ENCODE data around the gene SYNDIG1.

SYNDIG1 gene

DNA sequence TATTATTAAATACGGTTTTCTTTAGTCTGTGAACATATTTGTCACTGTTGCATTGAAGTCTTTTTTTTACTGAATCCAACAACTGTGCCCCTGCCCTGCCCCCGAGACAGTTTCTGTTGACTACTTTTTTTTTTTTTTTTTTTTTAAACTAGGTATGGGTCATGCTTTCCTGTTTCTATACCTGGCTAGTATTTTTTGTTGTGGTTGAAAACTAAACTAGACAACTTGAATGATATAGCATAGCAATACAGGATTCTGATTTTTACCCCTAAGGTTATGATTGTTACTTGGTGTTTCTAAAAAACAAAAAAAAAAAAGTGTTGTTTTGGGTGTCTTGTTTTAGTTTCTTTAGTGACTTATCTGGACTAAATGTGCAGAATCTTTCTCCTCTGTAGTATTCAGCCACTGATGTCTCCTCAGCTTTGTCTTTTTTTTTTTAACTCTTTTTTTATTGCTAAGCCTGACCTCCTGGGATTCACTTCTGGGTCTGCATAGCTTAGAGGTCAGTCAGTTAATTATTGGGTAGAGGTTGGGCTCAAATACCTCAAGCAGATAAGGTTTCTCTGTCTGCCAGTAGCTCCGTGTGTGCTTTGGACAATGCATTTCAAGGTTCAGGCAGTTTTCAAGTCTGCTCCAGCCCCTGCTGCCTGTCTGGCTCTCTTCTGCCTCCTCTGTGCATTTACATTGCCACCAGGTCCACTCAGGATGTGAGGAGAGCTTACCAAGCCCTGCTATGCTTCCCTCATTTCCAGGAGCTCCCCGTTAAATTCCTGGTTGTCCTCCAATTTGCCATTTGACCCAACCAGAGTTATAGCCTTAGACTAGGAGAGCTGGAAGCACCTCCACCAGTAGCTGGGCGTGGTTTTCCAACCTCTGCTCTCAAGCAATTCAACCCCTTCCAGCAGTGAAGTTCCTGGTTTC is 91.4 kb downstream of the SYNDIG1 start:
- no peak for DNase-seq (ENCODE audit: low read depth in 2 of 3, low spot score in 1 of 3)

DNA sequence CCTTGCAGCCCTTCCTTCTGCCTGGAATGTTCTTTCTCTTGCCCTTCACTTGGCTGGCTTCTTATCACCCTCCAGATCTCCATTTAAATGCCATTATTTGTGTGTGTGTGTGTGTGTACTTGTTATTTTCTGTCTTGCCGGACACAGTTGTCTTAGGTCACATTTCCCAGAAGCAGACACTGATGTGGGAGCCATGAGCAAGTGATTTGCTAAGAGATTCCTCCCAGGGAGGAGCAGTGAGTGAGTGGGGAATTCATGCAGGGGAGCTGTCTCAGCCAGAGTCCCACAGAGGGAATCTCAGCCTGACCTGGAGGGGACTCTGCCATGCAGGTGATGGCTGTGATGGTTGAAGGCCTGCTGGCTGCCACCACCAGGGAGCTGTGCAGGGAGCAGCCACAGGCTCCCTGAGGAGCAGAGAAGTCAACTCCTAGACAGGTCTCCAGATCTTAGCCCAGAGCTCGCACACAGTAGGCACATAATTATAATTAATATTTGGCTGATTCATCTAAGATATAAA is 96.5 kb downstream of the SYNDIG1 start:
- no peak for DNase-seq (ENCODE audit: low read depth in 2 of 3, low spot score in 1 of 3)

DNA sequence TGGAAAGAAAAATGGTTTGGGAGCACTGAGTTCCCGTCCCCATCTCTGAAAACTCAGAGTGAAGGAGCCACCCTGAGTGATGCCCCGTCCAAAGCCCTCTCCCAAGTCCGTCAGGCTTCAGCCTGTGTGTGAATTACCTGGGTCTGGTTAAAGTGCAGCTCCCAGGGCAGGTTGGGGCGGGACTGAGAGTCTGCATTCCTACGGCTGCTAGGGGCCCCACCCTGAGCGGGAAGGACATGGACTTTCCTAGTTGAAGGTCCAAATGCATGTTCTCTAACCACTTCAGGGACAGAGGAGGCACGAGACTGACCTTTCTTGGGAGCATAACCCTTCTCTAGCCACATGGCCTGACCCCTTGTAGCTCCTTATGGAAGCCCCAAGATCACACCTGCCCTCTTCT is 97.2 kb downstream of the SYNDIG1 start:
- no peak for DNase-seq (ENCODE audit: low read depth in 2 of 3, low spot score in 1 of 3)

DNA sequence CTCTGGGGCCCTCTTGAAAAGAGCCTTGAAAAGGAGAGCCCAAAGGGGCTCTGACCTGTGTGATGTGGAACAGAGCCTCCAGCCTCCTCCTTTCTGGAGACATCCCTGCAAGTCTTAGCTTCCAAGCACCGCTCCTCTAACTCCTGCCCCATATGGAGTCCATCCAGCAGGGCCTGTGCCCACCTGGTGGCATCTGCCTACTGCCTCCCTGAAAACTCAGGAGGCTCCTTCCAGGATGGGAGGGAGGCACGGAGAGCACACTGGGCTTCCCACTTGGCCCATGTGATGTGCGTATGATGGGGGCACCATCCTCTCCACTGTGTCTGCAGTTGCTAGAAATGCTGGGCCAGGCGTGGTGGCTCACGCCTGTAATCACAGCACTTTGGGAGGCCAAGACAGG is 98.1 kb downstream of the SYNDIG1 start:
- no peak for DNase-seq (ENCODE audit: low read depth in 2 of 3, low spot score in 1 of 3)

DNA sequence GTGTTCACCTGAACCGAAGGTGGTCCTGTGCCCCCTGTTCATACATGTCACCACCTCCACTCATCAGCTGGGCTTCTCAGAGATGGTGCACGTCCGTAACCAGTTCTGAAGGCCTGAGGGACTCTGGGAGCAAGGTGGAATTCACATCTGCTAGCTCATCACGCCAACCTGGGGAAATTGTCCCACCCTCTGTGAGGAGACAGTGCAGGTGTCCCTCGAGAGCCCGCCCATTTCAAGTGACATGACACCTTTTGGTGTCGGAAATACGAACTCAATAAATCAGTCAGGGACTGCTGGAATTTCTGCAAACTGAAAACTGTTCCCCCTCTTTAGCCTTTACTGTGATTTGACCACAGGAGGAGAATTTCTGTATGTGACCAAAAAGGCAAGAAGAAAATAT is 99.4 kb downstream of the SYNDIG1 start:
- DNase-seq (ENCODE audit: low read depth in 2 of 3, low spot score in 1 of 3), result no peak

DNA sequence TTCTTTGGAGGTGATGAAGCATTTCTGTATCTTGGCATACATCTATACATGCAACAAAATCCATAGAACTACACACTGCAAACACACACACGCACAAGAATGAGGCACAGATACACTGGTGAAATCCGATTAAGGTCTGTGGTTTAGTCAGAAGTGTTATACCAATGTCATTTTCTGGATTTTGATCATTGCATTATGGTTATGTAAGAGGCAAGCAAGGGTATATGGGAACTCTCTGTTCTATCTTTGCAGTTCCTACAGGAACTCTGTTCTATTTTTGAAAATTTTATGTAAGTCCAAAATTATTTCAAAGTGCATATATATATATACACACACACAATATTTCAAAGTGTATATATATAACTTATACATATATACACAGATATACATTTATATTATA is 101.7 kb downstream of the SYNDIG1 start:
- no peak for DNase-seq (ENCODE audit: low read depth in 2 of 3, low spot score in 1 of 3)

DNA sequence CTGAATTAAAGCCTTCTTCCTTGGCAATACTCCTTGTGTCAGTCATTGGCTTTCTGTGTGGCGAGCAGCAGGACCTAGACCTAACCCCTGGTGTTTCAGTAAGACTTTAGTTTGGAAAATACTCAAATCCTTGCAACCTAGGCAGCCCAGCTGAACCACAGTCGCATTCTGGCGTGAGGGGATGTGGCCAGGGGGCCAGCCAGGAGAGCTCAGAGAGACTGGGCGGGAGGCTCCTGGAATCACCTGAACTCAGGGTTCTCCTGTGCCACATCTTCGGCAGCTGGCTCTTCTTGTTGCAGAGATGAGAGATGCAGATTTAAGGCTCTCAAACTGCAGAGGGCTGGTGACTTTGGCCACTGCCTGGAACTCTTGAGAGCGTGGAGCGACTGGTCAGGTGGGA is 102.7 kb downstream of the SYNDIG1 start:
- DNase-seq (ENCODE audit: low read depth in 2 of 3, low spot score in 1 of 3), result no peak

DNA sequence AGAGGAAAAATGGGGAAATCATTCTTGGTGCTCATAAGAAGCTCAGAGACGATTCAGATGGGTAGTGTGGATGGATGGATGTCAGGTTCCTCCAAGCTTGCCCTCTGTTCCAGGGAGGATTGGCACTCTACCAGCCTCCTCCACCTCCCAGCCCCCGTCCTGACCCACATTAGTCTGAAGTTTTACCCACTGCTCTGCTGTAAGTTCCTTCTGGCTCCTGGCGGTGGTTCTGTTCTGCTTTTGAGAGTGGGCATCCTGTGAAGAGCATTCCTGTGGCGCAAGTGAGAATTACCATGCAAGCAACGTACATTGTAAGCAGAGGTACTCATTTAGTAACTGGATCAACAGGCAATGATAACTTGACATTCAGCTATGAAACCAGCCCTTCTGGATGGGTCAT is 103.4 kb downstream of the SYNDIG1 start:
- no peak for DNase-seq (ENCODE audit: low read depth in 2 of 3, low spot score in 1 of 3)

DNA sequence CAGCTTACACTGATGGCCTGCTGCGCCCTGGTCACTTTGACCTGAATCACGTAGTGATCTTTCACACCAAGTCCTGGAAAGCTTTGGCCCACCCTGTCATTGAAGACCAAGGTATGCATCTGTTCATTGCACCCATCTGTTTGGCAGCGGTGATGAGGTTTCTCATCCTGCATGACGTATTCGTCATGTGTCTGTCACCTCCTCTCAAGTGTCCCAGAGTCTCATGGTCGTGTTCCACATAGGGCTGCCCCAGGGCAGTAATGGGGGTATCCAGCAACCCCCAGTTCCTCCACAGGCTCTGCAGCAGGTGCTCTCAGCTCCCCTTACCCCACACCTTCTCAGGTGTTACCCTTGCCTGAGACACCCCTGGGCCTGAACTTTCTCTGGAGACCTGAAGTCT is 104.1 kb downstream of the SYNDIG1 start:
- no peak for DNase-seq (ENCODE audit: low read depth in 2 of 3, low spot score in 1 of 3)

DNA sequence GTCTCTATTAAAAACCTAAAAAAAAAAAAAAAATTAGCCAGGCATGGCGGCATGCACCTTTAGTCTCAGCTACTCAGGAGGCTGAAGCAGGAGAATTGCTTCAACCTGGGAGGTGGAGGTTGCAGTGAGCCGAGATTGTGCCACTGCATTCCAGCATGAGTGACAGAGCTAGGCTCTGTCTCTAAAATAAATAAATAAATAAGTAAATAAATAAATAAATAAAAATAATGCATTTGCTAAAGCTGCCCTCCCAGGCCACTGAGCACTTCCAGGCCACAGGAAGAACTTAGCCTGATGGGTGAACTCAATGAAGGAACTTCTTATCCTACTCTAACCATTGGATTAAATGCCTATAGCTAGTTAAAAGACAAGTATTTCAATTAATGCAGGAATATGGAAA is 104.9 kb downstream of the SYNDIG1 start:
- no peak for DNase-seq (ENCODE audit: low read depth in 2 of 3, low spot score in 1 of 3)

DNA sequence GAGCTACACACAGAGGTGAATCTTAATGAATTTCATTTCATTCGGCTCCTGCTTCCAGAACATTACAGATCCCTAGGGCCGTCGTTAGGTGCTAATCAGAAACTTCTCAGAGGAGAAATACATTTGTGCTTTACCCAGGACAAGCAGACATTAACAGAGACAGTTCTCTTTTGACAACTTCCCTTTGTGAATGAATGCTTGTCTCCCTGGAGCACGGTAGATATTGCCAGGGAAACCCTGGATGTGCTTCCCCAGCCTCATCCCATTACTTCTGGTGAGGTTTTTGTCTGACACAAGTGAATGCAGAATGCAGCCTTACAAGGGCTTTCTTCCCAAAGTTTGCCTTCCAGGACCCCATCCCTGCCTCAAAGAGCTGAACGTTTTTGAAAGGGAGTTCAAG is 105.4 kb downstream of the SYNDIG1 start:
- no peak for DNase-seq (ENCODE audit: low read depth in 2 of 3, low spot score in 1 of 3)

DNA sequence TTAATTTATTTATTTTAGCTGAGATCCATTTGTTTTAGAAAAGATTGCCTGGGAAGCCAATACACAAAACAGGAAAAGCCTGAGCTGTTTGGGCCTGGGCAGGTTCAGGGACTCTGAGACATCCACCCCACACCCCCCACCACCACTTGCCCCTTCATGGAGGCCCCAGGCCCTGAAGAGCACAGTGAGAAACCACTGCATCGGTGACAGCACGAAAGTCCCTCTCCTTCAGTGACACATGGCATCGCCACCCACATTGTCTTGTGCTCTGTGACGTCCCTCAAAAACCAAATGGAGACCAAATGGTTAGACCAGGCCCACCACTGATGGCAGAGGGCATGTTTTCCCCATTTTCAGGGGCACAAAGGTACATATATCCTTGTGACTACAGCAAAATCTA is 106.4 kb downstream of the SYNDIG1 start:
- DNase-seq (ENCODE audit: low read depth in 2 of 3, low spot score in 1 of 3), result no peak

DNA sequence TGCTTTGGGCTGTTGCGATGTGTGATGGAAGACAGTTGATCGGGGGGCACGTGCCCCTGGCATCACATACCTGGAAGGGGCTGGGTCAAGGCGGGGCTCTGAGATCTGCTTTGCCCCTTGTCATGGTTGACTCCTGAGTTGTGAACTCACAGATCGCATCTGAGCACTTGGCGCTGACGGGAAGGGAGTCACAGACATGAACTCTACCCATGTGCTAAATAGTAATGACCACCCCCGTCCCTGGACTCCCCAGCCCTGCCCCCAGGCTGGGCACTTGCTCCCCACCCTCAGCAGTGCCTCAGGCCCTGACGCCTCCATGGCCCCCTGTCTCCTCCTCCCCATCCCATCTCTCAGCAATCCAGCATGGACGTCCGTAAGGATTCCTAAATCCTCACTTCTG is 107.0 kb downstream of the SYNDIG1 start:
- no peak for DNase-seq (ENCODE audit: low read depth in 2 of 3, low spot score in 1 of 3)

DNA sequence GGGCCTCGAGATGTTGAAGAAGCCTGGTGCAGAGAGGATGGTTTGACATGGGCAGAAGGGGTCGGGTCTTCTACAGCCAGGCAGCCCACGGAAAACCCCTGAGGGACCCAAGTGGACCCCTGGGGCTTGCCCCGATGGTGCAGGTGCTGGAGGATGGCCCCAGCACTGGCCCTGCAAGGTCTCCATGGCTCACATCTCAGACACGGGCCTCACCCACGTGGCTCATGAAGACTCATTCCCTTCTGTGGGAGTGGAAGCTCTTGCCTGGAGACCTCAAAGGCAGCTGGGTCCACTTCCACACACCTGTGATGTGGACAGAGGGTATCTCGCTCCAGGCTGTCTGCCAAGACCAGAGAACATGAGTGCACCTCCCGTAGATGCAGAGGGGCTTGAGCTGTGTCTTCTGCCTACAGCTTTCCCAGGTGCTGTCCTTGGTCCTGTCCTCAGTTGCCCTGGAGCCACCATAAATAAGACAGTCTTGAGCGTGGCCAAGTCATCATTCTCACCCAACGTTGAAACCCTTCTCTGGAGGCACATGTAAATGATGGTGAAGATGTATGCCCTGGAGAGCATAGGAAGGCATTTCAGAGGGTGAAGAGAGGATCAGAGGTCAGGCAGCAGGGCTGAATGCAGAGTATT is 108.0 kb downstream of the SYNDIG1 start:
- DNase-seq (ENCODE audit: low read depth in 2 of 3, low spot score in 1 of 3), result no peak

DNA sequence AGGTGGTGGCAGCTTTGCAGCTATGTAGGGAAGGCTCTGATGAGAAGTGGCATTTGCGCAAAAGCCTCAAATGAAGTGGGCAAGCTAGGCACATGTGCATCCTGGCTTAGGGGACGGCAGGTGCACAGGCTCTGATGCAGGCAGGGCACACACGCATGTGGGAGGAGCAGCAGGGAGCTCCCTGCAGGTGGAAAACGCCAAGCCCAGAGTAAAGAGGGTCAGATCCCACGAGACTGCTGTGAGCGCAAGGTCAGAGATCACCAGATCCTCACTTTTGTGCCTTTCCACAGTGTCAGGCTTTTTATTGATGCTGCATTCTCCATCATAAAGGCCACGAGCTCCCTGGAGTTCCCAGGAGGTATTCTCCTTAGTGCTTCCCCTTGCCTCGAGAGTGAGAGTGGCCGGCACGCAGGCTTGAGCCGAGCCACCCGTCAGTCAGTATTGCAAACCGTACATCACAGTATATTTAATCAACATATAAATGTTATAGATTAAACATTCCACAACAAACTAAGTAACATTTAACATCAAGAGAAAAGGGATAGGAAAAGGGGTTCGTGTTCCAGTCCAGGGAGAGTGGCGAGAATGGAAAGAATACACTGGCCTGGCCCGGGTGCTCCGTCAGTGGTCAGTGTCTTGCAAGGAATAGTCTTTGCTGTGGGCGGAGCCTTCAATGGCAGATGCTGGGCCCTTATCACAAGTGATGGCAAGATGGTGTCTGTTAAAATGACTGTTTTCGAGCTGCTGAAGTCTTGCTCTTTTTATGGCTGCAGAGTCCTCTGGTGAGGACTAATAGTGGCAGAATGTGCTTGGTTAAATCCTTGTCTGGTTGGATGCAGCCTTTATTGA is 109.4 kb downstream of the SYNDIG1 start:
- DNase-seq (ENCODE audit: low read depth in 2 of 3, low spot score in 1 of 3), result no peak

DNA sequence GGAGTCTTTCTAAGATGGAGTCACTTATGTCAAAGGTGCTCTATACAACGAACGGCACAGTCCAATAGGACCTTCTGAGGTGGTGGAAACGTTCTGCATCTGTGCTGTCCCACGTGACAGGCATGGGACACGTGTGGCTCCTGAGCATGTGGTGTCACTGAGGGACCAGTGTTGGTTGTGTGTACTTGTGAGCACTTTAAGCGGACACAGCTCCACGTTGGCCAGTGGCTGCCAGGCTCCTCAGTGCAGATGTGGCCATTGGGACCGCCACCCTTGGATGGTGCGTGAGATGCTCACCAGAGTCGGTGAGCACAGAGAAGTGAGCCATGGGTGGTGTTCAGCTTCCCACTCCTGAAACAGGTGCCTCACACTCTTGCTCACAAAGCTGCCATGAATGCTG is 110.0 kb downstream of the SYNDIG1 start:
- DNase-seq (ENCODE audit: low read depth in 2 of 3, low spot score in 1 of 3), result no peak

DNA sequence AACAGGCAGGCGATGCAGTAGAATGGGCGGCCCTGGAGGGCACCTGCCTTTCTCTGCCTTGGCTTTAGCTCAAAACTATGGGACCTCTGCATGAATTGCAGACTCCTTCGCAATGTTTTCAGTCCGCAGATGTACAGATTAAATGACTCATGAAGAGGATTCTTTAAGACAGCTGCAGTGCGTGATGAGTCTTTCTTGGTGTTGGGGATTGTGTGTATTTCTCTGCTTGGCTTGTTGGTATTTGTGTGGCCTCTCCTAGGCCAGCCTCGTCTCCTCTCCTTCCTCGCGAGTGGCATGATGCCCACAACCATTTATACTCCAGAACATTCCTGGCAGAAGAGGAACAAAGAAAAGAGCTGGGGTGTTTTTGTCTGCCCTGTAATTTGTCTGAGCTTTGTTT is 110.6 kb downstream of the SYNDIG1 start:
- DNase-seq (ENCODE audit: low read depth in 2 of 3, low spot score in 1 of 3), result no peak

DNA sequence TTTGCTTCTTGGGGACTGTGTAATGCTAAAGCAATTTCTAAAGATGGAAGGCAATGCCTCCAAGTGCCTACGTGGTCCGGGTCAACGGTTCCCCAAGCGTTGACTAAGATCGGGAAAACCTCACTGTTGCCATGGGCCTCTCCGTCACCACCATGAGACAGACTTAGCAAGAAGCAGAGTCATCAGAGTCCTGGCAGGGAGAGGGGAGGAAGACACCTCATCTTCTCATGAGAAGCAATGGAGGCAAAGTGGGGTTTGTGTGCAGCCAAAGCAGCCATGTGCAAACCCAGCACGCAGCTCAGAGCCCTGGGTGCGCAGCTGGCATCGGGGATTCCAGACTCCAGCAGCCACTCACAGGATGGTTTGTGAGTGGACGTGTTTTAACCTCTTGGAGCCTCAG is 111.4 kb downstream of the SYNDIG1 start:
- no peak for DNase-seq (ENCODE audit: low read depth in 2 of 3, low spot score in 1 of 3)

DNA sequence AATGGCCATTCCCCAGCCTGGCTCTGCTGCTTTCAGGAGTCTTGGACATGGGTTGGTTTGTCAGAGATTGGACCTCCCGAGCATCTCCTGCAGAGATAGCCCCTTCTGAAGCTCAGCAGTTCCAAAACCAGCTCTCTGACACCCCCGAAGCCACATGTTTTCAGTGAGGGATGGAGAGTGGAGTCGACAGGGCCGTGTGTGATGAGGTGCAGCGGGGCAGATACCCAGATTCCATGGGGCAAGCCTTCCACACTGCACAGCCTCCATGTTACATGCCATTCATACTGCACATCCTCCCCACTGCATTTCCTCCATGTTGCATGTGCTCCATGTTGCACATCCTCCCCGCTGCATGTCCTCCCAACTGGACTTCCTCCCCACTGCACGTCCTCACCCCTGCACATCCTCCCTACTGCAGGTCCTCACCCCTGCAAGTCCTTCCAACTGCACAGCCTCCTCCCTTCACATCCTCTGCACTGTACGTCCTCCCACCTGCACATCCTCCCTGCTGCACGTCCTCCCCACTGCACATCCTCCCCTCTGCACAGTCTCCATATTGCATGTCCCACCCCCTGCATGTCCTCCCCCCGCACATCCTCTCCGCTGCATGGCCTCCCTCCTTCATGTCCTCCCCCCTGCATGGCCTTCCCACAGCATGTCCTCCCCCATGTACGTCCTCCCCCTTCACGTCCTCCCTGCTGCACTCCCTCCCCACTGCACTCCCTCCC is 112.2 kb downstream of the SYNDIG1 start:
- no peak for DNase-seq (ENCODE audit: low read depth in 2 of 3, low spot score in 1 of 3)

DNA sequence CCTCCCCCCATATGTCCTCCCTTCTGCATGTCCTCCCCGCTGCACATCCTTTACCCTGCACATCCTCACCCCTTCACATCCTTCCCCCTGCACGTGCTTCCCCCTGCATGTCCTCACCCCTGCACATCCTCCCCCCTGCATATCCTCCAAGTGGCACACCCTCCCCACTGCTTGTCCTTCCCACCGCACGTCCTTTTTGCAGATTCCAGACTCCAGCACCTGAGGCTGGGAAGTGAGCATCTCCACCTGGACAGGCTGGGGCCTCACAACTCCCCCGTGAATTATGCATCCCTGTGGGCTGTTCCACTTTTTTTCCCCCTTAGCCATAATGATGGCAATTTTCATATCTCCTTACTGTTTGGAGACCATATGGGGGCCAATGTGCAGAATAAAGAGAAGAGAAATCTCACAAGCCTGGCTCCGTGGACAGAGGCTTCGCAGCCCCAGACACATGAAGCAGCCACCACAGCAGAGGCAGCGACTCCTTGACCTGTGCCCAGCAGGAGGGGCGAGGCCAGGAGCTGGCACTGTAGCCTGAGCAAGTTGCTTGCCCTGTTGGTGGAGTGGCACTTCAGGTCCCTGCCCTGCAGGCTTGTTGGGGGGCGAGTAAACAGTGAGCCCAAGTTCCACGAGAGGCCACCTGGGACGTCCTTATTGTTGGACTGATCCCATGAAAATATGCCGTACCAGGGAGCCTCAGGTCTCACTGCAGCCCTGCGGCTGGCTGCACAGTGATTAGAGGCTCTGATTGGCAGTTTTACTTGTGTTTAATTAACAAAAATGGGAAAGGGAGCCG is 113.1 kb downstream of the SYNDIG1 start:
- DNase-seq (ENCODE audit: low read depth in 2 of 3, low spot score in 1 of 3), result no peak

All from stimulated activated CD4-positive, alpha-beta T cell treated with anti-CD3 and anti-CD28 coated beads, Interleukin-12 subunit alpha, Interleukin-12 subunit beta, amount 100 ng/mL, for 48 hours (primary cell).